B cell (primary cell): ENCODE results near the gene TBKBP1.

Experiments used
- CTCF ChIP-seq: fragments of 200-600 bp; IDR thresholded peaks from one replicate; pipeline ENCODE4 v1.8.0; 2022; ENCODE audit warnings: antibody characterized with exemption, mild to moderate bottlenecking
- EZH2 ChIP-seq: IDR thresholded peaks from 2 replicates; pipeline ENCODE4 v1.6.1; 2012; ENCODE audit warnings: borderline replicate concordance, low read depth, mild to moderate bottlenecking, moderate library complexity, low read length; ENCODE audit not compliant: insufficient read depth, poor library complexity, severe bottlenecking

- TF ChIP-seq CTCF (no peak), EZH2 (no peak)
Observed at GRCh38 chr17:47652570-47652969, 41.4 kb upstream of the TBKBP1 start.
